GM19395 (cell line): ENCODE data around the gene SLIT3.

Experiments
- ATAC-seq: cut with Tn5 transposase; IDR thresholded peaks from one replicate; pipeline ENCODE4 v1.9.1; 2021; ENCODE audit warnings: mild to moderate bottlenecking, moderate library complexity; ENCODE audit not compliant: unreplicated experiment

The SLIT3 gene

DNA sequence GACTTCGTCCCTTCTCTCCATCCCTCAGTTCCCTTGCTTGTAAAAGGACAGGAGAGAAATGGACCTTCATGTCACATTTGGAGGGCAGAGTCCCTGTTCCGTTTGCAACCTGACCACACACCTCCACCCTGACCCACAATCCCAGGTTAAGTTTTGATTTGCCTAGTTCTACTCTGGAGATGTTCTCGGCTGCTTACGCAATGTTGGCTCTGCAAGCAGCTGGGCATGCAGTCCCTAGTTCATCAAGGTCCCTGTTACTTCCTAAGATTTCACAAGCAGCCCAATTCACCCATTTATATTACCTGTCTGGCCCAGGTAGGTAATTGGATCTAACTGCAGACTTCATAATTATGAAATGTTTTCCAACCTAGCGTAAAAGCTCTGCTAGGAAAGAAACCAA lies 28.8 kb downstream of the SLIT3 start:
- ATAC-seq, result no peak

DNA sequence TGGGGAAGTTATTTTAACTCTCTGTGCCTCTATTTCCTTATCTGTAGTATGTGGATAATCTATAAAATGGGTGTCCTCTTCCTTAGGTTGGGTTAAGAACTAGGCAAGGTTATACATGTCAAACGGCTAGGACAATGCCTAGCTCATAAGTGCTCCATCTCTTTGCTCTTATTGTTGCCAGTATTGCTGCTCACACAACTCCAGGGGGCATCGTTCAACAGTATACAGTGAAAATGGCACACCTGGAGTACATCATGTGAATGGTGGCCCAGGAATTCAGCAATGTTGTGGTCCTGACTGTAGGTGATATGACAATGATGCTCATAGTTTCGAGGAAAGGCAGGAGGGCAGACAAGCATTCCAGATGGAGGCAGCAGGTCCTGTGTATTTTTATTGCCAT lies 30.1 kb downstream of the SLIT3 start:
- no peak for ATAC-seq

DNA sequence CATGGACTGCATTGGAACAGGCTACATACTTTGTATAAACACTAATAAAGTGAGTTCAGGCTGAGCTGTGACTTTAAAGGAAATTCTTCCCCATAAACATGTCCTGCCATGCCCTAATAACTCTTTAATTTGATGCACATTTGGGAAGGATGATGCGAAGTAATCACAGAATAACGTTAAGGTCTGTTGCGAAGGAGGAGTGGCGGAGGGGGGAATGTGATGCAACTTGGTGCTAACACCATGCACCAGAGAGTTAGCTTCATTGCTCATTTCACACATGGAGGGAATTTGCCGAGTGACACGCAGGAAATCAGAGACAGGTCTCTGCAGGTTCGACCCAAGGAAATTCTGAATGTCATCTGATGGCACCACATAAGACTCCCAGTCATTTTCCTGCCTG lies 32.9 kb downstream of the SLIT3 start:
- no peak for ATAC-seq

DNA sequence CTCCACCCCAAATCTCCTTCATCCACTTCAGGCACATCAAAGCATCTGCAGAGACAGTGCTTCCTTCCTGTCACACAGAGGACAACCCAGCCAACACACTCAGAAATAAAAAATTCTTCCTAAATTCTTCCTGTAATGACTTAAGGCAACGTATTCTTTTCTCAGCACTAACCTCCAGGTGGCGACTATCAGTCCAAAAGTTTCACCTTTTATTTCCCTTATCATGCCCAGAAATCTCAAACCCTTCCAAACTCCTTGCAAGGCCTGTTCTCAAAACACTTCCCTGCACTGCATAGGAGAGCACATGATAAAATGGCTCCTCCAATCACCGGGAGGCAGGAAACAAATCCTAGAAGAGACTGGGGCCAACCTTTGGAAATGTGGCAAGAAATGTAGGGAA lies 35.1 kb downstream of the SLIT3 start:
- ATAC-seq, result no peak

DNA sequence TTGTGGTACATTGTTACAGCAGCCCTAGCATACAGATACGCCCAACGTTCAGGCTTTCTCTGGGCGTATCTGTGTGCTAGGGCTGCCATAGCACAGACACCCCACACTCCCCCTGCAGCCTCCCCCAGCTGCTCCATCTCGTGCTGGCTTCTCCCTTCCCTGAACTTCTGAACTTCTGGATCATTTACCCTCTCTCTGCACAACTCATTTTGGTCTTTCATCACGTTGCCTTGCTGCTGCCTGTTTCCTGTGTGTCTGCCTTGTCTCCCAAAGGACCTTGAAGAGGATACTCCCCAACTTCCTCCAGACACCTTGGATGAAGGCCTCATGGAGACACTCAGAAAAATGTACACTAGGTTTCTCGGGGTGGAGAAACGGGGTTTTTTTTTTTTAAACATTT lies 37.3 kb downstream of the SLIT3 start:
- no peak for ATAC-seq

DNA sequence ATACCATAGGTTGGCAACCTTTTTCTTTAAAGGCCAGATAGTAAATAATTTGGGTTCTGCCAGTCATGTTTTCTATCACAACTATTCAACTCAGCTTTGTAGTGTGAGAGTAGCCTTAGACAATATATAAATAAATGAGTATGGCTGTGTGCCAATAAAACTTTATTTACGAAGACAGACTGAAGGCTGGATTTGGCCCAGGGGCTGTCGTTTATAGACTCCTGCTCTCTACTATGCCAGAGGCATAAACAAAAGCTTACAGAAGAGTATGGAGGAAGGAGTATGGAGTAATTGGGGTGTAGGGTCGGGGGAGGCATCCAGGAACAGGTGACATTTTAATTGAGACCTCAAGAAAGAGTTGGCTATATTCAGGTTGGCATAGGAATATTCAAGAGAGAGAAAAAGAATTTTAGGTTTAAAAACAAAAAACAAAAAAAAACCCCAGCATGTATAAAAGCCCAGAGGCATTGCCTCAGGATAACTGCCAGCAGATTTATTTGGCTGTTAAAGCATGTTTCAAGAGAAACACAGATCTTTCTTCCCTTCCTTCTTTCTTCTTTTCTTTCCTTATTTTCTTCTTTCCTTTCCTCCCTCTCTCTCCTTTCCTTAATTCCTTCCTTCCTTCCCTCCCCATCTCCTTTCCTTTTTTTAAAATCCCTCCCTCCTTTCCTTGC lies 39.9 kb downstream of the SLIT3 start:
- no peak for ATAC-seq

DNA sequence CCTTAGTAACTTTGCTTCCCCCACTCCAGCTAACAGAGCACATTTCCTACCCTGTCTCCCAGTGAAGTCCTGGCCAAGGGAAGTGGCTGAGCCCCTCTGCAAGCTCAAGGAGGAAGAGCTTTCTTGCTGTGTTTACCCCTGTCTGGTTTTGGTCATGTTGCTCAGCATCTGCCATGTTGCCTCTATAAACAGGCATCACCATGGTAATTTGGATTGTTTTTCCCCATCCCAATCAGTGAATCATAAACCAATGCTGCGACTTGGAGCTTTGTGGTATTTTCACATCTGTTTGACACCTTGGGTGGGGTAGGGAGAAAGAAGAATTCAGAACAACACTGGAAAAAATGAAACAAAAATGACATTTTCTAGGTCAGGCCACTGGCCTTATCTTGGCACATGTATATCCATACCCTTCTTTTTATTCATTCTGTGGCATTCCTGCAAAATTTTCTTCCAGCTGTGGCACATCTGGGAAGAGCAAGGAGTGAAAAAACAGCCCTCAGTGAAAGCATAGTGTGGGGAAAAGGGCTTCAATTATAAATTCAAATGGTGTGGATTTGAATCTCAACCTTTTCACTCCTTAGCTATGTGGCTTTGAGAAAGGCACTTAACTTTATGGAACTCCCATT lies 42.5 kb downstream of the SLIT3 start:
- ATAC-seq, result no peak

DNA sequence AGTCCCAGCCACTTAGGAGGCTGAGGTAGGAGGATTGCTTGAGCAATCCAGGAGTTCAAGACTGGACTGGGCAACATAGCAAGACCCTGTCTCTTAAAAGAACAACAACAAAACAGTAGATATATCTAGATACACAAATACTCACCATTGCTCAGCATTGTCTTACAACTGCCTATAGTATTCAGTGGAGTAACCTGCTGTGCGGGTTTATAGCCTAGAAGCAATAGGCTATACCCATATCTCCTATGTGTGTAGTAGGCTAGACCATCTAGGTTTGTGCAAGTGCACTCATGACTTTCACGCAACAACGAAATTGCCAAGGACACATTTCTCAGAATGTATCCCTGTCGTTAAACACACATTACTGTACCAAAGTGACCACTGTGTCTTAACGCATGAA lies 44.7 kb downstream of the SLIT3 start:
- ATAC-seq, result no peak

DNA sequence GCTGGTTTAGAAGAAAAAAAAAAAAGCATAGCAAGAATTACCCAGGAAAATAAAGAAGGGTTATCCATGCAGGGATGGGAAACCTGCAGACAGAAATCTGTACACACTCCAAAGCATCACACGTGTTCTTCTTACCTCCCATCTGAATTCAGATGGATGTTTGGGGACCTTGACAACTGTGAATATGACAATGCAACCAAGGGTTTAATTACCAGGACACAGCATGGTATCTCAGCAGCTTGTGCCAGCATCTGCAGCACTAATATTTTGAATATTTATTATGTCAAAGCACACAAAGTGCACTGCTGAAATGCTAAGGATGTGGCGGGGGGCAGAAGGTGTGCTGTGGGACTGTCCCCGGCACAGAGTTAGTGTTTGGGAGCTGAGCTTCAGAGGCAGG lies 47.9 kb downstream of the SLIT3 start:
- ATAC-seq, result no peak

DNA sequence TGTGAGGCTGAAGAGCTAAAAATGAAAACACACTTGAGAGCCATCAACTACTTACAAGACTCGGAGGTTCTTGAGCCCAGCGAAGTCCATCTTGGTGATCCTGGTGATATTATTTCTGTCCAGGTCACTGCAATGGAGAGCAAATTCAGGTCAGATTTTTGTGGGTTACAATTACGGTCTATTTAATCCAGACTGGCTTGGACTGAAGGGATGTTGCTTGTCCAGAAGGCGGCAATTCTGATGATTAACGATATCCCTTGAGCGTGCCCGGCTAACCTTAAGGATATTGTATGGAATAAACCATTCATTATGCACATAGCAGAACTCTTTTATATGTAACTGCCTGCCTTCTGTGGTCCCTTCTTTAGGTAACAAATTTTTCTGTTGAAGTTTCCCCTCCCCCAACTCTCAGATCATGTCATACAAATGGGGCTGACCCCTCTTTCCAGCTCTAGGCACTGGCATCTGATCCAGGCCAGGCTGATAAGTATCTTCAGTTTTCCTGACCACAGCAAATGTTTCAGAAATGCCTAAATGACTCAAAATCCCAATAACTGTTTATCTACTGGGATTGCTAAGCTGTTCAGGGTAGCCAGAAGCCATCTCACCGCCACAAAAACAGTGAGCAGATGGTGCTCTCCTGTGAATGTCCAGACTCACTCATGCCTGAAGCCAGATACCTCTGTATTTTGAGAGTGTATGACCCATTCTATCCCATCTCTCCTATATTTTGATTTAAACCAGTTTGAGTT lies 49.4 kb downstream of the SLIT3 start:
- ATAC-seq, result no peak

DNA sequence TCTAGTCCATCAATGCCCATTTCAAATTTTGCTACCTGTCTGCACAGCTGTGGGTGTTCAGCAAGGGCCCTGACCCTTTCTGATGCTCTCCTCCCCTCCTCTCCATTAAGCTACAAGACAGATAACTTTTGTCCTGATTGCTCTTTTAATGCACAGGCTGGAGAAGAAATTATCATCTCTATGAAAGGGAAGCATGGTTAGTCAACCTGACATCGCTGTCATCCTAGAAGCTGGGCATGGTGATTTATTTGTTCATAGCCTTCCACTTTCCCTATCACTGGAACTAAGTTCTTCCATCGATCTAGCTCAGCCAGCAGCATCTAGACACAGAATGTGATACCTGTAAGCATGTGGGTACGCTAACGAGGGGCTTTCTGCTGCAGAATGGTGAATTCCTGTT lies 50.1 kb downstream of the SLIT3 start:
- ATAC-seq, result no peak

DNA sequence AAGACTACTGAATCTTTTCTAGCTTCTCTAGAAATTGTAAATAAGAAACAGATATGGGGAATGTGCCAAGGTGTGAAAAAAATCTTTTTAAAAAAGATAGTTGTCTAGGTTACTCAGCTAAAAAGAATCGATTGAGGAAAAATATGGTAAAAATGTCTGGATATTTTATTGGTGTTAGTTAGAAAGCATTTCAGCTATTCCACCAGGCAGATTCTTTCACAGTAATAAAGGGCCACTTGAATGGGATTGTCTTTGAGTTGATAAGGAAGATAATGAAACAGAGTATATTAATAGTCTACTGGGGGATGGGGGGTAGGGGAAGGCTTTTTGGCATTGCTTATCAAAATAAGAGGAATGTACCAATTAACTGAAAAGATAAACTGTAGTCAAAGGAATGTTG lies 51.9 kb downstream of the SLIT3 start:
- ATAC-seq, result no peak

DNA sequence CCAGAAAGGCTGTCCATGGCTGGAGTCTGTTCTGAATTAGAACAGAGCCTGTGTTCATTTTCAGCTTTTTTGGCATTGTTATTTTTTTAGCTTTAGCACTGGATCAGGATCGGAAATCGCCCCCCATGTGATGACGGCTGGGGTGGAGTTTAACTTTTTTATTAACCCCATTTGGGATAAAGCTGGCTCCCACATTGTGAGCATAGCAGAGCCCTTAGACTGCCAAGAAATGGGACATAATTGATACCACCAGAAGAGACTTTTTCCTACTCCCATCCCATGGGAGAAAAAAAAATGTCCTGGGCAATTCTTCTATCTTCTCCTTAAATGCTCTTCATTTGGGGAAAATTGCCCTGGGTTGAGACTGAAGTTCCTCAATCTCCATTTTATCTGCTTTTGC lies 52.4 kb downstream of the SLIT3 start:
- ATAC-seq, result no peak

DNA sequence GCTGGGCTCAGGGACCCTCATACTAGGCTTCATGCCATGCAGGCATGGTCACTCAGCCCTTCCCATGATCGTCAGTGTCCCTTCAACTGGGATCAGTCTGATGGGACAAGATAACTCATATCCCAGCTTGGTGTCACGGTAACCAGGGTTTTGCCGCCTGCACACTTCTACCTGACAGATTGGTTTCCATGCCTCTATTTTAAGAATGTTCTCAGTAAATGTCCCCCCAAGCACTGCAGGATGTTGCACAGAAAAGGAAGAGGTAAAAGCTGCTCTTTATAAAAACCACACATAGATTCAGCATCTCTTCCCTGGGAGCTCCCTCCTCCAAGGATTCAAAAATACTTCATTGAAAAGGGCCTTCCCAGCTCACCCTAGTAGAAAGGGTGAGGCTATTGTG lies 56.1 kb downstream of the SLIT3 start:
- ATAC-seq, result no peak

DNA sequence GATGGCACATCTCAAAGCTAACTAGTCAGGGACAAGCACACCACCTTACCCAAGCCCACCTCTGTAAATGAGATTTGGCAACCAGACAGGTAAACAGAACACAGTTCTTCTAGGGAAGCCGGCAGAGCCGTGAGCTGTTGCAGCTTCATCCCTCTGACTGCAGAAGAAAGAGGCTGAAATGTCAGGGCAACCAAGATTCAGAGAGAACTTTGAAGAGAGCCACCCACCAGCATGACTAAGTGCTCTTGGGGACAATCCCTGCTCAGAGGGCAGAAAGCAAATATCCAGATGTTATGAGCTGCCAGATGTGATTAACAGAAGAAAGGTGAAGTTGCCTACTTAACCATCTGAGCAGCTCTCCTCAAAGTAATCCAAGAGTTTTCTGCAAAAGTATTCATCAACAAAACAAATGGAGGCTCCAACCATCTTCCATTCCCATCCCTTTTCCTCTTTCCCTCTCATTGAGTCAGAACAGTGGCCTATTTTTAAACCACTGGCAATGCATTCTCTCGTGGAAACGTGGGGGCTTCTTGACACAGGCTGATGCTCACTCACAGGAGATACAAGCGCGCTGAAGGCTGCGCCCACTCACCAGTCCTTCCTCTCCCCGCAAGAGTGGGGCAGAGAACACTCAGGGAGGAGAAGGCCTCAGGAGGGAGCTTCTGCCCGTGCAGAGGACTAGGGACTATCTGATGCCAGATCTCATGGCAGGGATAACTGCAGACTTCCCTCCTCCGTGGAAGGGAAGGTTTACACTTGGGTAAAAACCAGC lies 57.1 kb downstream of the SLIT3 start:
- ATAC-seq, result no peak

DNA sequence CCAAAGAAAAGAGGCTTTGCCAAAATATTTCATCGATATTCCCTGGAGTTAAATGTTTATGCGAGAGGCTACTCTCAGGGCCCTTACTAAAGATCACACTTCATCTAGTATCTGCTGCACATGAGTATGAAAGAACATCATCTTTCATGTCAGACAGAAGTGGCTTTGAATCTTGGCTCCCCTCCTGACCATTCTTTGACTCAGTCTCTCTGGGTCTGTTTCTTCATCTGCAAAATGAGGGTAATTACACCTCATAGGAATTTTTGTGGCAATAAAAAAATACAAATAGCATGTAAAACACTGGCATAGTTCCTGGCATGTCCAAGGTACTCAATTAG lies 58.1 kb downstream of the SLIT3 start:
- no peak for ATAC-seq

DNA sequence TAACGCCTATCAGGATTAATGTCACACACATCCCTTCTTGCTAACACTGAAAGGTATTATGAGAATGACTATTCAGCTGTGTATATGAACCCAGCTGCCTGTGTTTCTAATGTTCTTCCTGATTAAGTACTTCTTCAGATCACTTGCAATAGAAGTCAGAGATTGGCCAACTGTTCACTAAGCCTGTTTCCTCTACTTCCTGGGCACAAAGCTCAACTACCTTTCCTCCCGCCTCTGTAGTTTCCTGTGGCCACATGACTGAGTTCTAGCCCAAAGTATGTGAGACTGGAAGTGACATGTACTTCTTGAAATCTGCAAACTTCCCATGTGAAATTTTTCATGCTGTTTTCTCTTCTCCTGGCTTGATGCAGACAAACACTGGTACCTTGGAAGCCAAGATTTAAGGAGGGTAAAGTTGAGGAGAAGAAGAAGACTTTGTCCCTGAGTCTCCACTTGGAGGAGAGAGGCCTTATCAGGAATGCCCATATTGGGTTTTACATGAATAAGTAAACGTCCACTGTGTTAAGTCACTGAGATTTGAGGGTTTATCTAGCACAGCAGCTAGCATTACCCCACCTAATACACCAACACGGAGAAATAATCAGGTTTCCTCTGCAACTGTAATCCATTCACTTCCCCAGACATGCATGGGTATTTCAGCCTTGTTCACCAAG lies 58.6 kb downstream of the SLIT3 start:
- ATAC-seq, result no peak

DNA sequence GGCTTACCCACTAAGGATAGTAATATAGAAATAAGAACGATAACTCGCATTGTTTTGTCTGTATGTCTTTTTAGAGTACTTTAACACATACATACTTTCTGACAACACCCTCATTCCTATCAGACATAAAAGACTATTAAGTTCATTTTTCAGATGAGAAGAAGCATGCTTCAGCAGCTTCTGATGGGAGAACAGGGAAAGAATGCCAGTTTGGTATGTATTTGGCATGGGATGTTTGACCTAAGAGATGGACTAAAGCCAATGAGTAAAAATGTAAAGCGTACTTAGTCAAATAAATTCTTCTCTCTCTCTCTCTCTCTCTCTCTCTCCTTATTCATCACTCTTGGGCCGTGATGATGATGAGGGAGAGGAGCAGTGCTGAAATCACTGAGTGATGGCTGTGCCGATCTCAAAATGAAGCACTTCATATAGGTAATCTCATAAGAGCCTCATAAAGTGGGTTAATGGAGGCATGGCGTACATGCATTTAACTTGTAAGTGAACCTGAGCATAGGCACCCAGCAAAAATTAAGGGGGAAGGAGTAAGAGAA lies 71.5 kb downstream of the SLIT3 start:
- no peak for ATAC-seq

DNA sequence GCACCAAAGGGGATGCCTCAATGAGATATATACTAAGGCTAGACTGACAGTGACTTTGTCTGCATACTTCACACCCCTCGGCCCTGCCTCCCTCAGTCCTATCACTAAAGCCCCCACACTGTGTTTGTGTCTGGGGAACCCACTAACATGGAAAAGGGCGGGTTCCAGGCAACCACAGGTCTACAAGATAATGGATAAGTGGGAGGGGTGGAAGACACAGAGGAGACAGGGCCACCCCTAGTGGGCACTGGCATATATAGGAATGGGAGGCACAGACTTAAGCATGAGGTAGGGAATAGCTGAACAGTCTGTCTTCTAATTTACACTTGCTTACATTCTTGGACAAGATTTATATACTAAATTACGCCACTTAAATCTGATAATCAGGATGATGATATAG lies 74.0 kb downstream of the SLIT3 start:
- no peak for ATAC-seq

DNA sequence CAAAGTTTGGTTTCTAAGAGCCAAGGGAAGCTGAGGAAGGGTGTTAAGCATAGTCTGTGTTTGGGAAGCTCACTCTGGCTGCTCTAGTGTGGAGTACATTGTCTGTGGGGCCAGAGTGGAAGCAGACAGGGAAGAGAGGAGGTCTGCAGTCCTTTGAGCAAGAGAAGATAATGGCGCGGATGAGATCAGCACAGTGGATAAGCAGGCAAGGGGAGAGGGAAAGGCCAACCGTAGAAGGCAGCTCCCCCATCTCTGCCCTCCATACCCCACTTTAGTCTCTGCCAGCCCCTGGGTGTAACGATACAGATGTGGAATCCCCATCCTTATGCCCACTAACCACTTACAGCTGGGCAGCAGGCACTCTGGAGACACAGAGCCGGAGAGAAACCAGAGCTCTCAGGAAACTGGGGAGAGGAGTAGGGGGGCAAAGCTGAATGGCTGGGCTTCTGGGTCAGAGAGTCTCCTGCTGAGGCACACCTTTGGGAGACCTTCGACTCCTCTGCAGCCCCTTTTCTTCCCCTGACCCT lies 75.0 kb downstream of the SLIT3 start:
- ATAC-seq, result no peak

DNA sequence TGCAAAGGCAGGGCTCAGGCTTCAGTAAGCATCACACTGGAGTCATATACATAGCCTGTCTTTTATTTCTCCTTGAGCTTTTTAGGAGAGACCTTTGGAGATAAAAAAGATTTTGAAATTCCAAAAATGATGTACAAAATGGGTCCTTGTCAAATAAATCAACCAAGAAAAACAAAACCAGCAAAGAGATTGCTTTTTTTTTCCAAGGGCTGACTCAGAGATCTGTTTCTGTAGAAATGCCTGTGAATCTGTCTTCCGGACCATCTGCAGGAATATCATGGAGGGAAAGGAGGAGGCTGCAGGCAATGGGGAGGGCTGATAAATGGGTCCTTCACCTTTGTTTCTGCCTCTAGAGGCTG lies 77.4 kb downstream of the SLIT3 start:
- ATAC-seq, result no peak
